Testis (tissue), 2 donors: ENCODE results near the gene ATP11C.

ENCODE experiments used
- POLR2A ChIP-seq: fragments of 450-650 bp; IDR thresholded peaks from one replicate; pipeline ENCODE4 v1.6.1; 2017; ENCODE audit warnings: antibody characterized with exemption, mild to moderate bottlenecking, moderate library complexity
- TF ChIP-seq, protein P1 (sequence below), 3 experiments: fragments of 450-650 bp in 2 of 3; fragments of 200-600 bp in 1 of 3; sonication (generic) in 1 of 3; IDR thresholded peaks; one replicate each; pipeline ENCODE4 v1.5.1; 2016 to 2019; ENCODE audit warnings: antibody characterized with exemption in 3 of 3, mild to moderate bottlenecking in 2 of 3, moderate library complexity in 1 of 3

- TF ChIP-seq, protein P1, sequence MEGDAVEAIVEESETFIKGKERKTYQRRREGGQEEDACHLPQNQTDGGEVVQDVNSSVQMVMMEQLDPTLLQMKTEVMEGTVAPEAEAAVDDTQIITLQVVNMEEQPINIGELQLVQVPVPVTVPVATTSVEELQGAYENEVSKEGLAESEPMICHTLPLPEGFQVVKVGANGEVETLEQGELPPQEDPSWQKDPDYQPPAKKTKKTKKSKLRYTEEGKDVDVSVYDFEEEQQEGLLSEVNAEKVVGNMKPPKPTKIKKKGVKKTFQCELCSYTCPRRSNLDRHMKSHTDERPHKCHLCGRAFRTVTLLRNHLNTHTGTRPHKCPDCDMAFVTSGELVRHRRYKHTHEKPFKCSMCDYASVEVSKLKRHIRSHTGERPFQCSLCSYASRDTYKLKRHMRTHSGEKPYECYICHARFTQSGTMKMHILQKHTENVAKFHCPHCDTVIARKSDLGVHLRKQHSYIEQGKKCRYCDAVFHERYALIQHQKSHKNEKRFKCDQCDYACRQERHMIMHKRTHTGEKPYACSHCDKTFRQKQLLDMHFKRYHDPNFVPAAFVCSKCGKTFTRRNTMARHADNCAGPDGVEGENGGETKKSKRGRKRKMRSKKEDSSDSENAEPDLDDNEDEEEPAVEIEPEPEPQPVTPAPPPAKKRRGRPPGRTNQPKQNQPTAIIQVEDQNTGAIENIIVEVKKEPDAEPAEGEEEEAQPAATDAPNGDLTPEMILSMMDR (IDR thresholded peaks at IDR 0.05): no peak
- no peak for TF ChIP-seq POLR2A
Measured at GRCh38 chrX:139816204-139816603, 116.6 kb downstream of the ATP11C start.
